ENCODE measurements around the gene LSAMP.
A peak's percentile ranks its signal among the peaks of the same experiment; 100 is the strongest.

- no peak for TF ChIP-seq CTCF (IDR thresholded peaks at IDR 0.05)
- no peak for TF ChIP-seq EP300 (IDR thresholded peaks at IDR 0.05)
- TF ChIP-seq POLR2A (IDR thresholded peaks at IDR 0.05) = no peak
- peak in 1 of 4 donors; percentile 41 for TF ChIP-seq POLR2AphosphoS5 (IDR thresholded peaks at IDR 0.05)
Measured at GRCh38 chr3:116254541-116254940, 190.7 kb downstream of the LSAMP start.

Measured in sigmoid colon (tissue), 4 donors.